ENCODE results near the gene NCAN. TPM values are rescaled to one million over a fixed set of nuclear protein-coding genes. Genes with fewer than 3 reads are reported as not detected.

NCAN gene
- total RNA-seq, 1 experiment from 2014 or later, result not detected

DNA sequence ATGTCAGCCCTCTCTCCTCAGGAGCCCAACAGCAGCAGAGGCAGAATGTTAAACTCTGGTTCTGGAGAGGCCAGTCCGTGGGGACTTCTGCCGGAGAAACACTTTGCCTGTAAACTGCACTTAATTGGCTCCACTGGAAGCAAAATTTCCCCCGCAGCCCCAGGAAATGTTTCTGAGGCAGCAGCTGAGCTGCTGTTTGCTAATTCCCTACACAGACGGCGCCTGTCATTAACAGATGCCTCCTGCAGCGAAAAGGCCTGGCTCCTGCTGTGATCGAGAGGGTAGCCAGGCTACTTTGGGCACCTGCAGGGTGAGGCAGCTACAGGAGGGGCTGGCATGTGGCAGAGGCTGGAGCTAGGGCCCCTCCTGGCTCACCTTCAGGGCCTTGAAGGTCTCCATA lies 66.6 kb downstream of the NCAN start:
- CTCF ChIA-PET, result no interaction called here
- DNase-seq, result no peak
- Mint-ChIP-seq H3K36me3 (ENCODE audit: insufficient read depth, unreplicated experiment) (peaks cover 18% of the 10 kb centered on the region), H3K9me3 (ENCODE audit: unreplicated experiment) (no peaks in the 10 kb centered on the region), H3K27me3 (ENCODE audit: insufficient read depth, unreplicated experiment) (no peaks in the 10 kb centered on the region), H3K4me1 (ENCODE audit: low read depth, unreplicated experiment) (no peaks in the 10 kb centered on the region), H3K4me3 (ENCODE audit: unreplicated experiment) (no peak overlapping the region), H3K27ac (ENCODE audit: unreplicated experiment) (no peak overlapping the region)
- H3K36me3 ChIP-seq (ENCODE audit: control insufficient read depth, insufficient read depth, low read length), result no peaks in the 10 kb centered on the region; the same call in 1 of the 2 replicates
- no TSS peak for BruUV-seq (replicated peaks)
- intact Hi-C loops (cut with micrococcal nuclease; ENCODE audit: unreplicated experiment), result no loop called here
- no peaks in the 10 kb centered on the region for H3K9me3 ChIP-seq
- no peaks in the 10 kb centered on the region for H3K4me1 ChIP-seq
- POLR2A ChIA-PET, result no interaction called here
- TF ChIP-seq, protein P1, sequence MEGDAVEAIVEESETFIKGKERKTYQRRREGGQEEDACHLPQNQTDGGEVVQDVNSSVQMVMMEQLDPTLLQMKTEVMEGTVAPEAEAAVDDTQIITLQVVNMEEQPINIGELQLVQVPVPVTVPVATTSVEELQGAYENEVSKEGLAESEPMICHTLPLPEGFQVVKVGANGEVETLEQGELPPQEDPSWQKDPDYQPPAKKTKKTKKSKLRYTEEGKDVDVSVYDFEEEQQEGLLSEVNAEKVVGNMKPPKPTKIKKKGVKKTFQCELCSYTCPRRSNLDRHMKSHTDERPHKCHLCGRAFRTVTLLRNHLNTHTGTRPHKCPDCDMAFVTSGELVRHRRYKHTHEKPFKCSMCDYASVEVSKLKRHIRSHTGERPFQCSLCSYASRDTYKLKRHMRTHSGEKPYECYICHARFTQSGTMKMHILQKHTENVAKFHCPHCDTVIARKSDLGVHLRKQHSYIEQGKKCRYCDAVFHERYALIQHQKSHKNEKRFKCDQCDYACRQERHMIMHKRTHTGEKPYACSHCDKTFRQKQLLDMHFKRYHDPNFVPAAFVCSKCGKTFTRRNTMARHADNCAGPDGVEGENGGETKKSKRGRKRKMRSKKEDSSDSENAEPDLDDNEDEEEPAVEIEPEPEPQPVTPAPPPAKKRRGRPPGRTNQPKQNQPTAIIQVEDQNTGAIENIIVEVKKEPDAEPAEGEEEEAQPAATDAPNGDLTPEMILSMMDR (IDR thresholded peaks at IDR 0.05; ENCODE audit: insufficient read depth in 1 of 2, low read depth in 1 of 2, low read length in 1 of 2, severe bottlenecking in 1 of 2, unreplicated experiment in 1 of 2), result no peak
- no peaks in the 10 kb centered on the region for H3K27me3 ChIP-seq (replicated peaks; ENCODE audit: control insufficient read depth, insufficient read depth, low read length)
- no peak overlapping the region for H3K4me3 ChIP-seq (ENCODE audit: low read depth, low read length)

GRCh38 chr19:19279062-19279612 lies 67.4 kb downstream of the NCAN start:
- CTCF ChIA-PET, result no interaction called here
- no peaks in the 10 kb centered on the region; the same call in 1 of the 2 replicates for H3K36me3 ChIP-seq (ENCODE audit: control insufficient read depth, insufficient read depth, low read length)
- no peaks in the 10 kb centered on the region for H3K4me1 ChIP-seq
- no peaks in the 10 kb centered on the region for H3K27me3 ChIP-seq (replicated peaks; ENCODE audit: control insufficient read depth, insufficient read depth, low read length)
- TF ChIP-seq, protein P1 (IDR thresholded peaks at IDR 0.05; ENCODE audit: insufficient read depth in 1 of 2, low read depth in 1 of 2, low read length in 1 of 2, severe bottlenecking in 1 of 2, unreplicated experiment in 1 of 2), result no peak
- Mint-ChIP-seq H3K4me3 (ENCODE audit: unreplicated experiment) (no peak overlapping the region), H3K36me3 (ENCODE audit: insufficient read depth, unreplicated experiment) (peaks cover 21% of the 10 kb centered on the region), H3K27ac (ENCODE audit: unreplicated experiment) (no peak overlapping the region), H3K4me1 (ENCODE audit: low read depth, unreplicated experiment) (no peaks in the 10 kb centered on the region), H3K27me3 (ENCODE audit: insufficient read depth, unreplicated experiment) (no peaks in the 10 kb centered on the region), H3K9me3 (ENCODE audit: unreplicated experiment) (no peaks in the 10 kb centered on the region)
- POLR2A ChIA-PET, result no interaction called here
- no TSS peak for BruUV-seq (replicated peaks)
- H3K9me3 ChIP-seq, result no peaks in the 10 kb centered on the region
- DNase-seq, result no peak
- H3K4me3 ChIP-seq (ENCODE audit: low read depth, low read length), result no peak overlapping the region
- intact Hi-C loops (cut with micrococcal nuclease; ENCODE audit: unreplicated experiment), result no loop called here

DNA sequence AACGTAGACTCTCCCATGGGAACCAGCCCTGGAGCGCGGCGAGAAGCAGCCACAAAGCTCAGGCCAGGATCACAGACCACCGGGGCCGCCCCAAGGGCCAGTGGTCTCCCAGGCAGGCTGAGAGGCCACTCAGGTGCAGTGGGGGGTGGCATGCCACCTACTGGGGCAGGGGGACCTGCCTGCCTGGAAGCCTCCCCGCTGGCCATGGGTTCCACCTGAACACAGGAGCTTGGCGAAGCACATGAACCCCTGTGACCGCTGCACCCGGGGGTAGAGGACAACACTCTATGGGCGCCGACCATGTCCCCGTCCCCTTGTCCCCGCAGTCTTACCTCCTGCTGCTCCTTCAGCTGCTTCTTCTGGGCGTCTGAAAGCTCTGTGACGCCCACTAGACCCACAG lies 68.1 kb downstream of the NCAN start:
- no peak for DNase-seq
- intact Hi-C loops (cut with micrococcal nuclease; ENCODE audit: unreplicated experiment), result no loop called here

More for the DNA sequence above, 68.1 kb downstream of the NCAN start:
- BruUV-seq (replicated peaks), result no TSS peak
- ChIA-PET CTCF (no interaction called here), POLR2A (no interaction called here)
- Mint-ChIP-seq H3K27me3 (ENCODE audit: insufficient read depth, unreplicated experiment) (no peaks in the 10 kb centered on the region), H3K9me3 (ENCODE audit: unreplicated experiment) (no peaks in the 10 kb centered on the region), H3K36me3 (ENCODE audit: insufficient read depth, unreplicated experiment) (peaks cover 29% of the 10 kb centered on the region), H3K4me1 (ENCODE audit: low read depth, unreplicated experiment) (no peaks in the 10 kb centered on the region), H3K4me3 (ENCODE audit: unreplicated experiment) (no peak overlapping the region), H3K27ac (ENCODE audit: unreplicated experiment) (no peak overlapping the region)
- H3K4me3 ChIP-seq (ENCODE audit: low read depth, low read length), result no peak overlapping the region
- no peaks in the 10 kb centered on the region for H3K9me3 ChIP-seq
- H3K27me3 ChIP-seq (replicated peaks; ENCODE audit: control insufficient read depth, insufficient read depth, low read length), result no peaks in the 10 kb centered on the region
- TF ChIP-seq, protein P1 (IDR thresholded peaks at IDR 0.05; ENCODE audit: insufficient read depth in 1 of 2, low read depth in 1 of 2, low read length in 1 of 2, severe bottlenecking in 1 of 2, unreplicated experiment in 1 of 2), result no peak
- H3K4me1 ChIP-seq, result no peaks in the 10 kb centered on the region
- H3K36me3 ChIP-seq (ENCODE audit: control insufficient read depth, insufficient read depth, low read length), result no peaks in the 10 kb centered on the region; the same call in 1 of the 2 replicates
